Neural progenitor cell (in vitro differentiated cells): ENCODE results near the gene CIBAR2. TPM values are rescaled to one million over a fixed set of nuclear protein-coding genes. Genes with fewer than 3 reads are reported as not detected.

Experiments
- DNase-seq: peaks from one replicate; pipeline ENCODE4 v3.0.0-alpha.2; 2016; ENCODE audit warnings: low spot score
- H2AFZ ChIP-seq: fragments of 200-600 bp; sonication (generic); replicated peaks from 2 replicates; pipeline ENCODE4 v1.6.1; 2016; ENCODE audit warnings: antibody characterized with exemption
- H3F3A ChIP-seq: fragments of 200-600 bp; sonication (generic); 2 replicates; pipeline ENCODE4 v1.6.1; 2016; ENCODE audit warnings: antibody characterized with exemption, low read depth
- H3K27ac ChIP-seq: fragments of 200-600 bp; sonication (generic); 2 replicates; pipeline ENCODE4 v1.5.1; 2016; ENCODE audit warnings: mild to moderate bottlenecking
- H3K27me3 ChIP-seq: fragments of 200-600 bp; sonication (generic); 2 replicates; pipeline ENCODE4 v1.6.1; 2016; ENCODE audit warnings: mild to moderate bottlenecking, moderate library complexity
- H3K36me3 ChIP-seq: fragments of 200-600 bp; sonication (generic); 2 replicates; pipeline ENCODE4 v1.5.1; 2016
- H3K4me1 ChIP-seq: fragments of 200-600 bp; sonication (generic); 2 replicates; pipeline ENCODE4 v1.6.1; 2016; ENCODE audit warnings: mixed run types
- H3K4me2 ChIP-seq: fragments of 200-600 bp; sonication (generic); 2 replicates; pipeline ENCODE4 v1.6.1; 2016
- H3K4me3 ChIP-seq: fragments of 200-600 bp; sonication (generic); 2 replicates; pipeline ENCODE4 v1.5.1; 2016
- H3K79me2 ChIP-seq: fragments of 200-600 bp; sonication (generic); 2 replicates; pipeline ENCODE4 v1.6.1; 2016; ENCODE audit warnings: low read depth
- H3K9ac ChIP-seq: fragments of 200-600 bp; sonication (generic); 2 replicates; pipeline ENCODE4 v1.6.1; 2016
- H3K9me3 ChIP-seq: fragments of 200-600 bp; sonication (generic); 2 replicates; pipeline ENCODE4 v1.5.1; 2016; ENCODE audit warnings: low read depth
- H4K20me1 ChIP-seq: fragments of 200-600 bp; sonication (generic); 2 replicates; pipeline ENCODE4 v1.6.1; 2016; ENCODE audit warnings: low read depth
- H3K27ac Mint-ChIP-seq: 3 replicates; pipeline ENCODE4 v1.8.0; 2021; ENCODE audit warnings: mixed read lengths
- H3K27me3 Mint-ChIP-seq: 2 replicates; pipeline ENCODE4 v1.8.0; 2022; ENCODE audit warnings: low read depth, mild to moderate bottlenecking, inconsistent platforms, moderate library complexity, mixed read lengths; ENCODE audit not compliant: insufficient read depth
- H3K36me3 Mint-ChIP-seq: 3 replicates; pipeline ENCODE4 v1.8.0; 2021; ENCODE audit warnings: mixed read lengths
- H3K4me1 Mint-ChIP-seq: 3 replicates; pipeline ENCODE4 v1.8.0; 2021; ENCODE audit warnings: mixed read lengths
- H3K4me3 Mint-ChIP-seq: 3 replicates; pipeline ENCODE4 v1.8.0; 2021; ENCODE audit warnings: mild to moderate bottlenecking, moderate library complexity, mixed read lengths
- H3K9me3 Mint-ChIP-seq: 3 replicates; pipeline ENCODE4 v1.8.0; 2020; ENCODE audit warnings: mixed read lengths
- CTCF ChIP-seq: fragments of 200-600 bp; sonication (generic); IDR thresholded peaks from 2 replicates; pipeline ENCODE4 v1.5.1; 2017; ENCODE audit warnings: antibody characterized with exemption, mild to moderate bottlenecking
- EZH2 ChIP-seq: fragments of 200-600 bp; sonication (generic); IDR thresholded peaks from 2 replicates; pipeline ENCODE4 v1.6.1; 2017; ENCODE audit warnings: antibody characterized with exemption, mild to moderate bottlenecking, moderate library complexity
- EZH2phosphoT487 ChIP-seq: fragments of 200-600 bp; sonication (generic); IDR thresholded peaks from 2 replicates; pipeline ENCODE4 v1.6.1; 2017; ENCODE audit warnings: antibody characterized with exemption
- total RNA-seq: library from RNA; depleted of rRNA; stranded (reverse); fragments of >200 nt; gene quantifications from 2 replicates; pipeline ENCODE4 v1.2.3, GENCODE V29; 2015; ENCODE audit warnings: low replicate concordance

The CIBAR2 gene
- total RNA-seq, 1 donor from 2014 or later = not detected

- no peak overlapping the region for H2AFZ ChIP-seq
- H3K27me3 ChIP-seq = no peaks in the 10 kb centered on the region
- H3K27ac ChIP-seq = no peak overlapping the region
- peak overlapping the region; percentile 12 for H3K27ac Mint-ChIP-seq
- no peak overlapping the region for H3K4me2 ChIP-seq
- no peaks in the 10 kb centered on the region for H3K36me3 ChIP-seq
- H3F3A ChIP-seq = no peaks in the 10 kb centered on the region
- no peaks in the 10 kb centered on the region for H3K9me3 ChIP-seq
- H3K4me1 Mint-ChIP-seq = peaks cover 37% of the 10 kb centered on the region
- H3K36me3 Mint-ChIP-seq = no peaks in the 10 kb centered on the region
- peaks cover 8% of the 10 kb centered on the region for H3K4me1 ChIP-seq
- no peak overlapping the region for H3K9ac ChIP-seq
- H4K20me1 ChIP-seq = no peaks in the 10 kb centered on the region
- no peak overlapping the region for H3K4me3 Mint-ChIP-seq
- no peak for DNase-seq
- H3K4me3 ChIP-seq = no peak overlapping the region
- TF ChIP-seq EZH2 (no peak), CTCF (no peak), EZH2phosphoT487 (no peak)
- peaks cover 12% of the 10 kb centered on the region for H3K27me3 Mint-ChIP-seq
- no peaks in the 10 kb centered on the region for H3K9me3 Mint-ChIP-seq
- H3K79me2 ChIP-seq = no peaks in the 10 kb centered on the region
Observed at GRCh38 chr16:85145188-85145587, 32.9 kb upstream of the CIBAR2 start.

- Mint-ChIP-seq H3K4me1 (peaks cover 42% of the 10 kb centered on the region), H3K27ac (no peak overlapping the region), H3K9me3 (no peaks in the 10 kb centered on the region), H3K36me3 (no peaks in the 10 kb centered on the region), H3K27me3 (peaks cover 15% of the 10 kb centered on the region), H3K4me3 (no peak overlapping the region)
- H3K27ac ChIP-seq = no peak overlapping the region
- no peaks in the 10 kb centered on the region for H4K20me1 ChIP-seq
- H3K4me1 ChIP-seq = peaks cover 8% of the 10 kb centered on the region
- no peaks in the 10 kb centered on the region for H3K79me2 ChIP-seq
- no peak for DNase-seq
- no peak for TF ChIP-seq CTCF
- no peak for TF ChIP-seq EZH2
- no peak for TF ChIP-seq EZH2phosphoT487
- H3K36me3 ChIP-seq = no peaks in the 10 kb centered on the region
- no peak overlapping the region for H2AFZ ChIP-seq
- no peak overlapping the region for H3K4me2 ChIP-seq
- H3K9ac ChIP-seq = no peak overlapping the region
- no peaks in the 10 kb centered on the region for H3K9me3 ChIP-seq
- no peak overlapping the region for H3K4me3 ChIP-seq
- no peaks in the 10 kb centered on the region for H3F3A ChIP-seq
- H3K27me3 ChIP-seq = no peaks in the 10 kb centered on the region
Observed at GRCh38 chr16:85144026-85144915, 32.0 kb upstream of the CIBAR2 start.

GRCh38 chr16:85142771-85143211 lies 30.5 kb upstream of the CIBAR2 start:
- H3K36me3 Mint-ChIP-seq = no peaks in the 10 kb centered on the region
- Histone ChIP-seq H3K4me1 (peaks cover 8% of the 10 kb centered on the region), H3F3A (no peaks in the 10 kb centered on the region), H3K27me3 (no peaks in the 10 kb centered on the region), H3K4me3 (no peak overlapping the region), H3K27ac (no peak overlapping the region), H3K79me2 (no peaks in the 10 kb centered on the region), H2AFZ (no peak overlapping the region), H4K20me1 (no peaks in the 10 kb centered on the region), H3K9me3 (no peaks in the 10 kb centered on the region), H3K4me2 (no peak overlapping the region), H3K36me3 (no peaks in the 10 kb centered on the region), H3K9ac (no peak overlapping the region)
- no peaks in the 10 kb centered on the region for H3K9me3 Mint-ChIP-seq
- H3K27ac Mint-ChIP-seq = peak overlapping the region; percentile 79
- peaks cover 13% of the 10 kb centered on the region for H3K27me3 Mint-ChIP-seq
- no peak overlapping the region for H3K4me3 Mint-ChIP-seq
- no peak for DNase-seq
- H3K4me1 Mint-ChIP-seq = peaks cover 49% of the 10 kb centered on the region
- TF ChIP-seq CTCF (no peak), EZH2 (no peak), EZH2phosphoT487 (no peak)
